GM23338 (cell line): ENCODE data around the gene PSMD8. TPM values are rescaled to one million over a fixed set of nuclear protein-coding genes. Genes with fewer than 3 reads are reported as not detected.

Experiments
- ATAC-seq: fragments of 200-7000 bp; cut with Tn5 transposase; 3 replicates; pipeline ENCODE4 v1.9.1; 2020
- DNase-seq: peaks from one replicate; pipeline ENCODE4 v3.0.0-alpha.2; 2015; ENCODE audit warnings: low spot score
- H2AFZ ChIP-seq: fragments of 200-600 bp; sonication (generic); 2 replicates; pipeline ENCODE4 v1.8.0; 2016; ENCODE audit warnings: antibody characterized with exemption, mild to moderate bottlenecking, moderate library complexity
- H3F3A ChIP-seq: fragments of 200-600 bp; sonication (generic); replicated peaks from 2 replicates; pipeline ENCODE4 v1.8.0; 2017; ENCODE audit warnings: antibody characterized with exemption, mixed run types, low read depth
- H3K27ac ChIP-seq: fragments of 200-600 bp; sonication (generic); 2 replicates; pipeline ENCODE4 v1.6.1; 2016; ENCODE audit warnings: low read depth
- H3K27me3 ChIP-seq: fragments of 200-600 bp; sonication (generic); 2 replicates; pipeline ENCODE4 v1.8.0; 2016; ENCODE audit warnings: mild to moderate bottlenecking, mixed run types, moderate library complexity; ENCODE audit not compliant: insufficient read depth
- H3K36me3 ChIP-seq: fragments of 200-600 bp; sonication (generic); 2 replicates; pipeline ENCODE4 v1.8.0; 2016; ENCODE audit warnings: mild to moderate bottlenecking; ENCODE audit not compliant: insufficient read depth
- H3K4me1 ChIP-seq: fragments of 200-600 bp; sonication (generic); 2 replicates; pipeline ENCODE4 v1.8.0; 2016; ENCODE audit warnings: mild to moderate bottlenecking, moderate library complexity; ENCODE audit not compliant: insufficient read depth
- H3K4me2 ChIP-seq: fragments of 200-600 bp; sonication (generic); 2 replicates; pipeline ENCODE4 v1.7.1; 2017; ENCODE audit warnings: mixed run types
- H3K4me3 ChIP-seq: fragments of 200-600 bp; sonication (generic); 2 replicates; pipeline ENCODE4 v1.6.1; 2016; ENCODE audit warnings: mixed run types
- H3K79me2 ChIP-seq: fragments of 200-600 bp; sonication (generic); replicated peaks from 2 replicates; pipeline ENCODE4 v1.8.0; 2017; ENCODE audit warnings: mild to moderate bottlenecking; ENCODE audit not compliant: insufficient read depth
- H3K9me2 ChIP-seq: fragments of 200-600 bp; sonication (generic); 2 replicates; pipeline ENCODE4 v1.8.0; 2017; ENCODE audit not compliant: insufficient read depth
- H4K20me1 ChIP-seq: fragments of 200-600 bp; sonication (generic); replicated peaks from 2 replicates; pipeline ENCODE4 v1.8.0; 2017; ENCODE audit warnings: mild to moderate bottlenecking; ENCODE audit not compliant: insufficient read depth
- H3K27ac Mint-ChIP-seq: 2 replicates; pipeline ENCODE4 v1.8.0; 2020; ENCODE audit warnings: inconsistent platforms, mild to moderate bottlenecking, moderate library complexity, mixed read lengths
- H3K27me3 Mint-ChIP-seq: 3 replicates; pipeline ENCODE4 v1.8.0; 2022; ENCODE audit warnings: low read depth, mild to moderate bottlenecking, moderate library complexity, mixed read lengths, inconsistent platforms; ENCODE audit not compliant: insufficient read depth, poor library complexity
- H3K36me3 Mint-ChIP-seq: 3 replicates; pipeline ENCODE4 v1.8.0; 2021; ENCODE audit warnings: low read depth, mild to moderate bottlenecking, inconsistent platforms, moderate library complexity, mixed read lengths
- H3K4me1 Mint-ChIP-seq: 3 replicates; pipeline ENCODE4 v1.8.0; 2020; ENCODE audit warnings: mild to moderate bottlenecking, inconsistent platforms, mixed read lengths
- H3K4me3 Mint-ChIP-seq: 3 replicates; pipeline ENCODE4 v1.8.0; 2021; ENCODE audit warnings: moderate library complexity, mild to moderate bottlenecking, inconsistent platforms, mixed read lengths
- H3K9me3 Mint-ChIP-seq: 3 replicates; pipeline ENCODE4 v1.8.0; 2020; ENCODE audit warnings: moderate library complexity, mild to moderate bottlenecking, inconsistent platforms, mixed read lengths
- CREB1 ChIP-seq: fragments of 250-450 bp; sonication (Bioruptor Pico); IDR thresholded peaks from 2 replicates; pipeline ENCODE4 v1.5.0; 2020; ENCODE audit warnings: low read depth, mild to moderate bottlenecking, moderate library complexity
- EZH2 ChIP-seq: fragments of 200-600 bp; sonication (generic); IDR thresholded peaks from one replicate; pipeline ENCODE4 v1.8.0; 2017; ENCODE audit warnings: antibody characterized with exemption, mild to moderate bottlenecking, low read depth; ENCODE audit not compliant: unreplicated experiment
- EZH2phosphoT487 ChIP-seq: fragments of 200-600 bp; sonication (generic); IDR thresholded peaks from one replicate; pipeline ENCODE4 v1.8.1; 2018; ENCODE audit warnings: antibody characterized with exemption; ENCODE audit not compliant: unreplicated experiment
- JUNB ChIP-seq: IDR thresholded peaks from one replicate; pipeline ENCODE4 v1.6.1; 2016; ENCODE audit warnings: antibody characterized with exemption; ENCODE audit not compliant: unreplicated experiment
- NANOG ChIP-seq: IDR thresholded peaks from 2 replicates; pipeline ENCODE4 v1.6.1; 2016; ENCODE audit warnings: antibody characterized with exemption, borderline replicate concordance
- POLR2AphosphoS5 ChIP-seq: IDR thresholded peaks from 2 replicates; pipeline ENCODE4 v1.6.1; 2016; ENCODE audit warnings: antibody characterized with exemption, low read depth
- STAT1 ChIP-seq: IDR thresholded peaks from one replicate; pipeline ENCODE4 v1.6.1; 2016; ENCODE audit warnings: antibody characterized with exemption; ENCODE audit not compliant: unreplicated experiment
- ZNF114 ChIP-seq: fragments of 250-450 bp; sonication (Bioruptor Pico); IDR thresholded peaks from 2 replicates; pipeline ENCODE4 v1.5.0; 2020; ENCODE audit warnings: mild to moderate bottlenecking, moderate library complexity
- ZNF331 ChIP-seq: fragments of 250-450 bp; sonication (Bioruptor Pico); IDR thresholded peaks from 2 replicates; pipeline ENCODE4 v1.5.0; 2020; ENCODE audit warnings: low read depth, mild to moderate bottlenecking, moderate library complexity
- polyA plus RNA-seq: library from polyadenylated mRNA; unstranded; fragments of >200 nt; fragmentation: Nextera tagmentation; extraction: Ambion mirVana; gene quantifications from 2 replicates; pipeline ENCODE4 v1.2.1, GENCODE V29; 2016
- total RNA-seq: library from RNA; depleted of rRNA; stranded (reverse); fragments of >200 nt; shearing (Covaris generic); gene quantifications from 2 replicates; pipeline ENCODE4 v1.2.3, GENCODE V29; 2014
- TF ChIP-seq, protein P1 (sequence below): IDR thresholded peaks from 2 replicates; pipeline ENCODE4 v1.6.1; 2016; ENCODE audit warnings: antibody characterized with exemption
- TF ChIP-seq, protein P2 (sequence below): IDR thresholded peaks from one replicate; pipeline ENCODE4 v1.6.1; 2018; ENCODE audit warnings: antibody characterized with exemption; ENCODE audit not compliant: unreplicated experiment
- TF ChIP-seq, protein P3 (sequence below): fragments of 250-450 bp; sonication (Bioruptor Pico); IDR thresholded peaks from 2 replicates; pipeline ENCODE4 v1.5.0; 2020; ENCODE audit warnings: mild to moderate bottlenecking, moderate library complexity
- TF ChIP-seq, protein P4 (sequence below), 2 experiments: fragments of 200-600 bp in 1 of 2; sonication (generic) in 1 of 2; conservative IDR thresholded peaks; 2 replicates each; pipeline versions ENCODE4 v1.5.1 to v1.6.1; 2016 to 2017; ENCODE audit warnings: antibody characterized with exemption in 2 of 2, low read depth in 2 of 2, mild to moderate bottlenecking in 2 of 2, moderate library complexity in 1 of 2

PSMD8 gene
- total and polyA plus RNA-seq, 2 experiments from 2014 or later = 129 to 241 TPM

DNA sequence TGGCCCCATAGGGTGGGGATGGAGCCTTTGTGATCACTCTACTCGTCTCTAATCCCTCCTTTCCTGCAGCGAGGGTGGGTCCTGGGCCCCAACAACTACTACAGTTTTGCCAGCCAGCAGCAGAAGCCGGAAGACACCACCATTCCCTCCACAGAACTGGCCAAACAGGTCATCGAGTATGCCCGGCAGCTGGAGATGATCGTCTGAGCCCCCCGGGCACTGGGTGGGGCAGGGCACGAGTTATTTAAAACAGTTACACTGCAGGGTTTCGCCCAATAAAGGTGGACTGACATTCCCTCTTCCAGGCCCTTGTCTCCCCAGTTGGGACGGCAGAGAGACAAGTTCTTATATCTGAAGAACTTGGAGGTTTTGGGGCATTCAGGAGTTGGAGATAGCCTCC, 8.8 kb downstream of the PSMD8 start:
- DNase-seq (no peak), ATAC-seq (no peak)
- H3K4me1 ChIP-seq = peaks cover 3% of the 10 kb centered on the region
- Mint-ChIP-seq H3K9me3 (no peaks in the 10 kb centered on the region; the same call in 2 of the 3 replicates), H3K27me3 (peaks cover 32% of the 10 kb centered on the region), H3K36me3 (peaks cover 48% of the 10 kb centered on the region), H3K27ac (no peak overlapping the region), H3K4me1 (peaks cover 16% of the 10 kb centered on the region), H3K4me3 (no peak overlapping the region)
- H3K4me3 ChIP-seq = no peak overlapping the region
- no peak overlapping the region for H3K27ac ChIP-seq
- TF ChIP-seq EZH2phosphoT487 (no peak), ZNF114 (CRISPR knock-in tag) (no peak), JUNB (no peak), ZNF331 (CRISPR knock-in tag) (no peak), CREB1 (CRISPR knock-in tag) (no peak), STAT1 (no peak), EZH2 (no peak), POLR2AphosphoS5 (no peak), NANOG (no peak)
- TF ChIP-seq, protein P1, sequence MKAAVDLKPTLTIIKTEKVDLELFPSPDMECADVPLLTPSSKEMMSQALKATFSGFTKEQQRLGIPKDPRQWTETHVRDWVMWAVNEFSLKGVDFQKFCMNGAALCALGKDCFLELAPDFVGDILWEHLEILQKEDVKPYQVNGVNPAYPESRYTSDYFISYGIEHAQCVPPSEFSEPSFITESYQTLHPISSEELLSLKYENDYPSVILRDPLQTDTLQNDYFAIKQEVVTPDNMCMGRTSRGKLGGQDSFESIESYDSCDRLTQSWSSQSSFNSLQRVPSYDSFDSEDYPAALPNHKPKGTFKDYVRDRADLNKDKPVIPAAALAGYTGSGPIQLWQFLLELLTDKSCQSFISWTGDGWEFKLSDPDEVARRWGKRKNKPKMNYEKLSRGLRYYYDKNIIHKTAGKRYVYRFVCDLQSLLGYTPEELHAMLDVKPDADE = no peak
- TF ChIP-seq, protein P2, sequence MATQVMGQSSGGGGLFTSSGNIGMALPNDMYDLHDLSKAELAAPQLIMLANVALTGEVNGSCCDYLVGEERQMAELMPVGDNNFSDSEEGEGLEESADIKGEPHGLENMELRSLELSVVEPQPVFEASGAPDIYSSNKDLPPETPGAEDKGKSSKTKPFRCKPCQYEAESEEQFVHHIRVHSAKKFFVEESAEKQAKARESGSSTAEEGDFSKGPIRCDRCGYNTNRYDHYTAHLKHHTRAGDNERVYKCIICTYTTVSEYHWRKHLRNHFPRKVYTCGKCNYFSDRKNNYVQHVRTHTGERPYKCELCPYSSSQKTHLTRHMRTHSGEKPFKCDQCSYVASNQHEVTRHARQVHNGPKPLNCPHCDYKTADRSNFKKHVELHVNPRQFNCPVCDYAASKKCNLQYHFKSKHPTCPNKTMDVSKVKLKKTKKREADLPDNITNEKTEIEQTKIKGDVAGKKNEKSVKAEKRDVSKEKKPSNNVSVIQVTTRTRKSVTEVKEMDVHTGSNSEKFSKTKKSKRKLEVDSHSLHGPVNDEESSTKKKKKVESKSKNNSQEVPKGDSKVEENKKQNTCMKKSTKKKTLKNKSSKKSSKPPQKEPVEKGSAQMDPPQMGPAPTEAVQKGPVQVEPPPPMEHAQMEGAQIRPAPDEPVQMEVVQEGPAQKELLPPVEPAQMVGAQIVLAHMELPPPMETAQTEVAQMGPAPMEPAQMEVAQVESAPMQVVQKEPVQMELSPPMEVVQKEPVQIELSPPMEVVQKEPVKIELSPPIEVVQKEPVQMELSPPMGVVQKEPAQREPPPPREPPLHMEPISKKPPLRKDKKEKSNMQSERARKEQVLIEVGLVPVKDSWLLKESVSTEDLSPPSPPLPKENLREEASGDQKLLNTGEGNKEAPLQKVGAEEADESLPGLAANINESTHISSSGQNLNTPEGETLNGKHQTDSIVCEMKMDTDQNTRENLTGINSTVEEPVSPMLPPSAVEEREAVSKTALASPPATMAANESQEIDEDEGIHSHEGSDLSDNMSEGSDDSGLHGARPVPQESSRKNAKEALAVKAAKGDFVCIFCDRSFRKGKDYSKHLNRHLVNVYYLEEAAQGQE = no peak
- TF ChIP-seq, protein P3, sequence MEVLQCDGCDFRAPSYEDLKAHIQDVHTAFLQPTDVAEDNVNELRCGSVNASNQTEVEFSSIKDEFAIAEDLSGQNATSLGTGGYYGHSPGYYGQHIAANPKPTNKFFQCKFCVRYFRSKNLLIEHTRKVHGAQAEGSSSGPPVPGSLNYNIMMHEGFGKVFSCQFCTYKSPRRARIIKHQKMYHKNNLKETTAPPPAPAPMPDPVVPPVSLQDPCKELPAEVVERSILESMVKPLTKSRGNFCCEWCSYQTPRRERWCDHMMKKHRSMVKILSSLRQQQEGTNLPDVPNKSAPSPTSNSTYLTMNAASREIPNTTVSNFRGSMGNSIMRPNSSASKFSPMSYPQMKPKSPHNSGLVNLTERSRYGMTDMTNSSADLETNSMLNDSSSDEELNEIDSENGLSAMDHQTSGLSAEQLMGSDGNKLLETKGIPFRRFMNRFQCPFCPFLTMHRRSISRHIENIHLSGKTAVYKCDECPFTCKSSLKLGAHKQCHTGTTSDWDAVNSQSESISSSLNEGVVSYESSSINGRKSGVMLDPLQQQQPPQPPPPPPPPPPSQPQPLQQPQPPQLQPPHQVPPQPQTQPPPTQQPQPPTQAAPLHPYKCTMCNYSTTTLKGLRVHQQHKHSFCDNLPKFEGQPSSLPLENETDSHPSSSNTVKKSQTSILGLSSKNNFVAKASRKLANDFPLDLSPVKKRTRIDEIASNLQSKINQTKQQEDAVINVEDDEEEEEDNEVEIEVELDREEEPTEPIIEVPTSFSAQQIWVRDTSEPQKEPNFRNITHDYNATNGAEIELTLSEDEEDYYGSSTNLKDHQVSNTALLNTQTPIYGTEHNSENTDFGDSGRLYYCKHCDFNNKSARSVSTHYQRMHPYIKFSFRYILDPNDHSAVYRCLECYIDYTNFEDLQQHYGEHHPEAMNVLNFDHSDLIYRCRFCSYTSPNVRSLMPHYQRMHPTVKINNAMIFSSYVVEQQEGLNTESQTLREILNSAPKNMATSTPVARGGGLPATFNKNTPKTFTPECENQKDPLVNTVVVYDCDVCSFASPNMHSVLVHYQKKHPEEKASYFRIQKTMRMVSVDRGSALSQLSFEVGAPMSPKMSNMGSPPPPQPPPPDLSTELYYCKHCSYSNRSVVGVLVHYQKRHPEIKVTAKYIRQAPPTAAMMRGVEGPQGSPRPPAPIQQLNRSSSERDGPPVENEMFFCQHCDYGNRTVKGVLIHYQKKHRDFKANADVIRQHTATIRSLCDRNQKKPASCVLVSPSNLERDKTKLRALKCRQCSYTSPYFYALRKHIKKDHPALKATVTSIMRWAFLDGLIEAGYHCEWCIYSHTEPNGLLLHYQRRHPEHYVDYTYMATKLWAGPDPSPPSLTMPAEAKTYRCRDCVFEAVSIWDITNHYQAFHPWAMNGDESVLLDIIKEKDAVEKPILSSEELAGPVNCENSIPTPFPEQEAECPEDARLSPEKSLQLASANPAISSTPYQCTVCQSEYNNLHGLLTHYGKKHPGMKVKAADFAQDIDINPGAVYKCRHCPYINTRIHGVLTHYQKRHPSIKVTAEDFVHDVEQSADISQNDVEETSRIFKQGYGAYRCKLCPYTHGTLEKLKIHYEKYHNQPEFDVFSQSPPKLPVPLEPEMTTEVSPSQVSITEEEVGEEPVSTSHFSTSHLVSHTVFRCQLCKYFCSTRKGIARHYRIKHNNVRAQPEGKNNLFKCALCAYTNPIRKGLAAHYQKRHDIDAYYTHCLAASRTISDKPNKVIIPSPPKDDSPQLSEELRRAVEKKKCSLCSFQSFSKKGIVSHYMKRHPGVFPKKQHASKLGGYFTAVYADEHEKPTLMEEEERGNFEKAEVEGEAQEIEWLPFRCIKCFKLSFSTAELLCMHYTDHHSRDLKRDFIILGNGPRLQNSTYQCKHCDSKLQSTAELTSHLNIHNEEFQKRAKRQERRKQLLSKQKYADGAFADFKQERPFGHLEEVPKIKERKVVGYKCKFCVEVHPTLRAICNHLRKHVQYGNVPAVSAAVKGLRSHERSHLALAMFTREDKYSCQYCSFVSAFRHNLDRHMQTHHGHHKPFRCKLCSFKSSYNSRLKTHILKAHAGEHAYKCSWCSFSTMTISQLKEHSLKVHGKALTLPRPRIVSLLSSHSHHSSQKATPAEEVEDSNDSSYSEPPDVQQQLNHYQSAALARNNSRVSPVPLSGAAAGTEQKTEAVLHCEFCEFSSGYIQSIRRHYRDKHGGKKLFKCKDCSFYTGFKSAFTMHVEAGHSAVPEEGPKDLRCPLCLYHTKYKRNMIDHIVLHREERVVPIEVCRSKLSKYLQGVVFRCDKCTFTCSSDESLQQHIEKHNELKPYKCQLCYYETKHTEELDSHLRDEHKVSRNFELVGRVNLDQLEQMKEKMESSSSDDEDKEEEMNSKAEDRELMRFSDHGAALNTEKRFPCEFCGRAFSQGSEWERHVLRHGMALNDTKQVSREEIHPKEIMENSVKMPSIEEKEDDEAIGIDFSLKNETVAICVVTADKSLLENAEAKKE (CRISPR knock-in tag) = no peak
- TF ChIP-seq, protein P4, sequence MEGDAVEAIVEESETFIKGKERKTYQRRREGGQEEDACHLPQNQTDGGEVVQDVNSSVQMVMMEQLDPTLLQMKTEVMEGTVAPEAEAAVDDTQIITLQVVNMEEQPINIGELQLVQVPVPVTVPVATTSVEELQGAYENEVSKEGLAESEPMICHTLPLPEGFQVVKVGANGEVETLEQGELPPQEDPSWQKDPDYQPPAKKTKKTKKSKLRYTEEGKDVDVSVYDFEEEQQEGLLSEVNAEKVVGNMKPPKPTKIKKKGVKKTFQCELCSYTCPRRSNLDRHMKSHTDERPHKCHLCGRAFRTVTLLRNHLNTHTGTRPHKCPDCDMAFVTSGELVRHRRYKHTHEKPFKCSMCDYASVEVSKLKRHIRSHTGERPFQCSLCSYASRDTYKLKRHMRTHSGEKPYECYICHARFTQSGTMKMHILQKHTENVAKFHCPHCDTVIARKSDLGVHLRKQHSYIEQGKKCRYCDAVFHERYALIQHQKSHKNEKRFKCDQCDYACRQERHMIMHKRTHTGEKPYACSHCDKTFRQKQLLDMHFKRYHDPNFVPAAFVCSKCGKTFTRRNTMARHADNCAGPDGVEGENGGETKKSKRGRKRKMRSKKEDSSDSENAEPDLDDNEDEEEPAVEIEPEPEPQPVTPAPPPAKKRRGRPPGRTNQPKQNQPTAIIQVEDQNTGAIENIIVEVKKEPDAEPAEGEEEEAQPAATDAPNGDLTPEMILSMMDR (conservative IDR thresholded peaks at IDR 0.05; ENCODE audit: low read depth in 2 of 2) = no peak
- H4K20me1 ChIP-seq = peaks cover 8% of the 10 kb centered on the region
- H3K79me2 ChIP-seq = no peaks in the 10 kb centered on the region
- H3K36me3 ChIP-seq = peaks cover 11% of the 10 kb centered on the region
- peaks cover 24% of the 10 kb centered on the region for H3K27me3 ChIP-seq
- peaks cover 15% of the 10 kb centered on the region for H3F3A ChIP-seq
- no peak overlapping the region for H3K4me2 ChIP-seq
- H3K9me2 ChIP-seq = no peaks in the 10 kb centered on the region
- H2AFZ ChIP-seq = no peak overlapping the region
